ENCODE data around the gene PPP6R1. TPM values are rescaled to one million over a fixed set of nuclear protein-coding genes. Genes with fewer than 3 reads are reported as not detected.

PPP6R1 gene
- total and polyA plus RNA-seq, 7 donors: 17.1 to 78.1 (median 22.9) TPM

- Histone ChIP-seq H3K36me3 (peaks cover 0 to 32% (median 0%) of the 10 kb centered on the region in 4 donors), H3K27me3 (no peaks in the 10 kb centered on the region), H3K4me3 (no peak overlapping the region), H3K4me1 (peaks cover 0 to 15% (median 12%) of the 10 kb centered on the region in 4 donors), H3K9me3 (no peaks in the 10 kb centered on the region), H3K27ac (no peak overlapping the region)
- intact Hi-C loops (cut with DNase I): loop anchor here (5.0 to 10.0 kb wide), 2 partner anchors 53 to 206 kb away; no protein-coding TSS in a partner anchor
- 94 to 95% methylated on average over 9 of the region's 9 CpGs for WGBS, 2 donors
- DNase-seq: no peak
- TF ChIP-seq EP300 (IDR thresholded peaks at IDR 0.05) (no peak), POLR2A (IDR thresholded peaks at IDR 0.05) (no peak), POLR2AphosphoS5 (IDR thresholded peaks at IDR 0.05) (no peak), CTCF (IDR thresholded peaks at IDR 0.05) (no peak)
Measured at GRCh38 chr19:55289117-55289796, 30.4 kb upstream of the PPP6R1 start.

GRCh38 chr19:55287361-55288079 is 28.7 kb upstream of the PPP6R1 start:
- intact Hi-C loops (cut with DNase I): loop anchor here (5.0 to 10.0 kb wide), 2 partner anchors 55 to 207 kb away; no protein-coding TSS in a partner anchor
- Histone ChIP-seq H3K9me3 (no peaks in the 10 kb centered on the region), H3K4me1 (peaks cover 0 to 25% (median 19%) of the 10 kb centered on the region in 4 donors), H3K27ac (peak overlapping the region in 3 of 4 donors; percentile 18 to 45 (median 41)), H3K36me3 (peaks cover 0 to 22% (median 0%) of the 10 kb centered on the region in 4 donors), H3K27me3 (no peaks in the 10 kb centered on the region), H3K4me3 (no peak overlapping the region)
- DNase-seq: no peak
- WGBS, 2 donors: 87 to 91% methylated on average over 21 of the region's 21 CpGs
- TF ChIP-seq CTCF (IDR thresholded peaks at IDR 0.05): no peak
- no peak for TF ChIP-seq EP300 (IDR thresholded peaks at IDR 0.05)
- no peak for TF ChIP-seq POLR2AphosphoS5 (IDR thresholded peaks at IDR 0.05)
- no peak for TF ChIP-seq POLR2A (IDR thresholded peaks at IDR 0.05)

GRCh38 chr19:55285229-55285890 is 26.5 kb upstream of the PPP6R1 start:
- H3K27ac ChIP-seq: peak overlapping the region; percentile 87 to 93 (median 90)
- no peak for TF ChIP-seq CTCF (IDR thresholded peaks at IDR 0.05)
- TF ChIP-seq POLR2AphosphoS5 (IDR thresholded peaks at IDR 0.05): no peak
- no peak for TF ChIP-seq EP300 (IDR thresholded peaks at IDR 0.05)
- TF ChIP-seq POLR2A (IDR thresholded peaks at IDR 0.05): no peak

GRCh38 chr19:55284405-55285058 is 25.7 kb upstream of the PPP6R1 start:
- no peak for DNase-seq
- WGBS, 2 donors: 21 to 34% methylated on average over 16 of the region's 16 CpGs
- peak overlapping the region; percentile 87 to 93 (median 90) for H3K27ac ChIP-seq
- no peaks in the 10 kb centered on the region for H3K9me3 ChIP-seq
- peaks cover 0 to 18% (median 0%) of the 10 kb centered on the region in 4 donors for H3K36me3 ChIP-seq
- intact Hi-C loops (cut with DNase I): loop anchor here (5.0 to 10.0 kb wide), 3 partner anchors 58 to 210 kb away; partner anchors contain the start of gene RPL28
- H3K4me3 ChIP-seq: peak overlapping the region; percentile 47 to 95 (median 80)
- H3K4me1 ChIP-seq: peaks cover 0 to 35% (median 28%) of the 10 kb centered on the region in 4 donors
- TF ChIP-seq EP300 (IDR thresholded peaks at IDR 0.05): no peak
- TF ChIP-seq CTCF (IDR thresholded peaks at IDR 0.05): no peak
- no peak for TF ChIP-seq POLR2AphosphoS5 (IDR thresholded peaks at IDR 0.05)
- TF ChIP-seq POLR2A (IDR thresholded peaks at IDR 0.05): no peak
- no peaks in the 10 kb centered on the region for H3K27me3 ChIP-seq

More at GRCh38 chr19:55285229-55285890, 26.5 kb upstream of the PPP6R1 start:
- H3K4me1 ChIP-seq: peaks cover 0 to 33% (median 25%) of the 10 kb centered on the region in 4 donors
- WGBS, 2 donors: 45 to 62% methylated on average over 18 of the region's 18 CpGs
- intact Hi-C loops (cut with DNase I): loop anchor here (5.0 to 10.0 kb wide), 2 partner anchors 57 to 209 kb away; no protein-coding TSS in a partner anchor
- no peak for DNase-seq
- no peaks in the 10 kb centered on the region for H3K9me3 ChIP-seq
- H3K27me3 ChIP-seq: no peaks in the 10 kb centered on the region
- H3K36me3 ChIP-seq: peaks cover 0 to 22% (median 0%) of the 10 kb centered on the region in 4 donors
- peak overlapping the region in 3 of 4 donors; percentile 75 to 95 (median 85) for H3K4me3 ChIP-seq
